Measurements from ENCODE around the gene CPNE5. TPM values are rescaled to one million over a fixed set of nuclear protein-coding genes. Genes with fewer than 3 reads are reported as not detected.

The CPNE5 gene
- total and polyA plus RNA-seq, 8 donors, result 0.19 to 1.5 (median 0.58) TPM

DNA sequence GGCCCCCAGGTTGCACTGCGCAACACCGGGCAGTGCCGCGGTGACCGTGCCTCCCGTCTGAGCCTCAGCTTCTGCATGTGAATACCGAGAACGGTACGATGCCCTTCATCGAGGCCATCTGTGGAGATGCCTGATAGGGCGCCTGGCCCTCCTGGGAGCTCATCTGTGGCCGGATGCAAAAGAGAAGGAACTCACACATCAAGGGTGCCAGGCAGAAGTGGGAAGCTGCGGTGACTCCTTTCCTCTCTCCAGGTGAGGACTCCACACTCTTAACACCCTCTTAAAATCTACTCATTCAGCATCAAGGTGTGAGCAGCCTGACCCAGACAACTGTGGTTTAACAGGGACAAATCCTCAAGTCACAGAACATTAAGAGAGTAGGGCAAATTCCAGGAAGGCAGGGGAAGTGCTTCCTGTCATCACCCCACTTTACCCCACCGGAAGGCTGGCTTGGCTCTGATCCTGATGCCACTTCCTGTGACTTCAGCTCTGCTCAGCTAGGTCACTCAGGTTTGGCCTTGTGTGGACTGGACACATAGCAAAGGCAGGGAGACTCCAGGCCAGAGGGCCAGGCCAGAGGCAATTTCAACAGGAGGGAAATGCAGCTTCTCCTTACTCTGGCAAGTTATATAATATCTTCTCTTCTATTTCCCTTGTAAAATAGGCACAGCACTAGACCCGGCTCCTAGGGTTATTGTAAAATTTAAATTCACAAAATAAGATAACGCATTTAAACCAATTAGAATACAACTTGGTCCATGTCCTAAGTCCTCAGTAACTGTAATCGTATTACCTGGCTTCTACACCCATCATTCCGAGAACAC, 69.4 kb downstream of the CPNE5 start:
- FAIRE-seq, result no peak
- Histone ChIP-seq H3K4me1 (peaks cover 0 to 5% (median 0%) of the 10 kb centered on the region in 3 donors), H3K27me3 (no peaks in the 10 kb centered on the region), H3K4me3 (no peak overlapping the region), H3K9me3 (no peaks in the 10 kb centered on the region), H3K27ac (no peak overlapping the region), H3K36me3 (no peaks in the 10 kb centered on the region)
- no peak for ATAC-seq
- TF ChIP-seq, protein P1, sequence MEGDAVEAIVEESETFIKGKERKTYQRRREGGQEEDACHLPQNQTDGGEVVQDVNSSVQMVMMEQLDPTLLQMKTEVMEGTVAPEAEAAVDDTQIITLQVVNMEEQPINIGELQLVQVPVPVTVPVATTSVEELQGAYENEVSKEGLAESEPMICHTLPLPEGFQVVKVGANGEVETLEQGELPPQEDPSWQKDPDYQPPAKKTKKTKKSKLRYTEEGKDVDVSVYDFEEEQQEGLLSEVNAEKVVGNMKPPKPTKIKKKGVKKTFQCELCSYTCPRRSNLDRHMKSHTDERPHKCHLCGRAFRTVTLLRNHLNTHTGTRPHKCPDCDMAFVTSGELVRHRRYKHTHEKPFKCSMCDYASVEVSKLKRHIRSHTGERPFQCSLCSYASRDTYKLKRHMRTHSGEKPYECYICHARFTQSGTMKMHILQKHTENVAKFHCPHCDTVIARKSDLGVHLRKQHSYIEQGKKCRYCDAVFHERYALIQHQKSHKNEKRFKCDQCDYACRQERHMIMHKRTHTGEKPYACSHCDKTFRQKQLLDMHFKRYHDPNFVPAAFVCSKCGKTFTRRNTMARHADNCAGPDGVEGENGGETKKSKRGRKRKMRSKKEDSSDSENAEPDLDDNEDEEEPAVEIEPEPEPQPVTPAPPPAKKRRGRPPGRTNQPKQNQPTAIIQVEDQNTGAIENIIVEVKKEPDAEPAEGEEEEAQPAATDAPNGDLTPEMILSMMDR (IDR thresholded peaks at IDR 0.05), result no peak
- WGBS, 2 donors, result 87 to 89% methylated on average over 18 of the region's 18 CpGs
- no peak for DNase-seq
- intact Hi-C loops (cut with DNase I), result loop anchor here in 2 of 3 donors (5.0 to 10.0 kb wide), 4 partner anchors 77 to 445 kb away; no protein-coding TSS in a partner anchor

DNA sequence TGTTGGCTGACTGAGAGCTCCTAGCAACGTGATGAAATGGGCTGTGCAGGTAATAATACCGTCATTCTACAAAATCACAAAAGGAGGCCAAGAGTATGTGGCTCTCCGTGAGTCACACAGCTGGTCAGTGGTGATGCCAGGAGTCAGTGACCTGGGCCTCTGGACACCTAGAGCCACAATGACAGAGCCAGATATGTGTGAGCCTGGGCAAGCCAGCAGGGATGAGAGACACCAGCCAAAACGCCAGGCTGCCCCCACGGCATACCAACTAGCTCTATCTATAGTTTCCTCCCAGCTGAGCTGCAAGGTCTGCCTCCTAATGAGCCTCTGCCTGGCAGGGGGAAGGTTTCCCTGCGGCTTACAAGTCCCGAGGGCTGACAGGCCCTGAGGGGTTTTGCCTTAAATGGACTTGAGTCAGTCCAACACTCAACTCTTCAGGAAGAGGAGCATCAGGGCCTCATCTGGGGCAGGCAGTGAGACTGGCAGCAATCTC, 70.0 kb downstream of the CPNE5 start:
- intact Hi-C loops (cut with DNase I), result loop anchor here in 2 of 3 donors (5.0 to 10.0 kb wide), 3 partner anchors 78 to 446 kb away; no protein-coding TSS in a partner anchor
- H3K36me3 ChIP-seq, result no peaks in the 10 kb centered on the region
- TF ChIP-seq, protein P1 (IDR thresholded peaks at IDR 0.05), result no peak
- H3K27ac ChIP-seq, result no peak overlapping the region
- no peak for DNase-seq
- WGBS, 2 donors, result 72 to 74% methylated on average over 7 of the region's 7 CpGs
- H3K4me1 ChIP-seq, result peaks cover 0 to 5% (median 0%) of the 10 kb centered on the region in 3 donors
- H3K4me3 ChIP-seq, result no peak overlapping the region
- no peak for FAIRE-seq
- H3K9me3 ChIP-seq, result no peaks in the 10 kb centered on the region
- ATAC-seq, result no peak
- H3K27me3 ChIP-seq, result no peaks in the 10 kb centered on the region

- no peaks in the 10 kb centered on the region for H3K9me3 ChIP-seq
- no peak for ATAC-seq
- DNase-seq, result no peak
- no peaks in the 10 kb centered on the region for H3K36me3 ChIP-seq
- peaks cover 0 to 5% (median 0%) of the 10 kb centered on the region in 3 donors for H3K4me1 ChIP-seq
- H3K27me3 ChIP-seq, result no peaks in the 10 kb centered on the region
- no peak overlapping the region for H3K27ac ChIP-seq
- WGBS, 2 donors, result 77 to 82% methylated on average over 10 of the region's 10 CpGs
- no peak overlapping the region for H3K4me3 ChIP-seq
- TF ChIP-seq, protein P1 (IDR thresholded peaks at IDR 0.05), result no peak
- FAIRE-seq, result no peak
- intact Hi-C loops (cut with DNase I), result loop anchor here in 2 of 3 donors (5.0 to 10.0 kb wide), 3 partner anchors 81 to 448 kb away; no protein-coding TSS in a partner anchor
Observed at GRCh38 chr6:36766399-36766945, 72.8 kb downstream of the CPNE5 start.

GRCh38 chr6:36765594-36766398, 73.4 kb downstream of the CPNE5 start:
- H3K9me3 ChIP-seq, result no peaks in the 10 kb centered on the region
- no peak overlapping the region for H3K4me3 ChIP-seq
- intact Hi-C loops (cut with DNase I), result loop anchor here in 2 of 3 donors (5.0 to 10.0 kb wide), 3 partner anchors 82 to 449 kb away; no protein-coding TSS in a partner anchor
- peaks cover 0 to 5% (median 0%) of the 10 kb centered on the region in 3 donors for H3K4me1 ChIP-seq
- no peaks in the 10 kb centered on the region for H3K36me3 ChIP-seq
- peak; percentile 73 to 90 (median 85) for DNase-seq
- TF ChIP-seq, protein P1 (IDR thresholded peaks at IDR 0.05), result peak; percentile 77 to 85 (median 80)
- no peak for FAIRE-seq
- no peaks in the 10 kb centered on the region for H3K27me3 ChIP-seq
- 34 to 36% methylated on average over 17 of the region's 17 CpGs for WGBS, 2 donors
- H3K27ac ChIP-seq, result no peak overlapping the region
- peak; percentile 86 to 95 (median 94) for ATAC-seq

Measured in pancreas (tissue), 10 donors.